ENCODE measurements around the gene CACHD1.
"Not testable (repeated sequence)": the region's sequence is repeated elsewhere in the genome, so short reads cannot be mapped to it uniquely, and the experiment has no call there.

CACHD1 gene

GRCh38 chr1:64715186-64715585, 245.3 kb downstream of the CACHD1 start:
- no peak for DNase-seq

- no peak for DNase-seq
Observed at GRCh38 chr1:64721135-64721534, 251.2 kb downstream of the CACHD1 start.

DNA sequence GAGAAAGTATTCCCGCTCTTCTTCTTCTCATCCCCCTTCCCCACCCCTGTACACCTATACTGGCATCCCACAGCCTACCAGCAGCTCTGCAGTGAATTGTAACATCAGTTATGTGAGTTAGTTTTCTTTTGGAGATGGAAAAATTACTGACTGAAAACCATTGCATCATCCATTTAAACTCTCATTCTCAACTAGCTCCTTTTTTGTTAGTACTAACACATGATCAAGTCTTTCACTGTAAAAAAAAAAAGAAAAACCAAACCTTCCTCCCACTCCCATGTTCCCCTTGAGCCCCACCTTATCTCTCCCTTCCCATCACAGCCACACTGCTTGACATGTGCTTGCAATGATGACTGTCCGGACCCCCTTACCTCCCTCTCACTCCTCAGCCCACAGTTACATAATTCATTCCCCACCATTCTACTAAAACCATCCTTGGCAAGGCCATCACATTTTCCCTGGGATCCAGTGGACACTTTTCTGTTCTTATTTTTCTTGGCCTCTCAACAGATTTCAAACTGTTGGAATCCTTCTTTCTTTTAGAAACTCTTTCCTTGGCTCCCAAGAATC, 251.7 kb downstream of the CACHD1 start:
- DNase-seq: no peak

DNA sequence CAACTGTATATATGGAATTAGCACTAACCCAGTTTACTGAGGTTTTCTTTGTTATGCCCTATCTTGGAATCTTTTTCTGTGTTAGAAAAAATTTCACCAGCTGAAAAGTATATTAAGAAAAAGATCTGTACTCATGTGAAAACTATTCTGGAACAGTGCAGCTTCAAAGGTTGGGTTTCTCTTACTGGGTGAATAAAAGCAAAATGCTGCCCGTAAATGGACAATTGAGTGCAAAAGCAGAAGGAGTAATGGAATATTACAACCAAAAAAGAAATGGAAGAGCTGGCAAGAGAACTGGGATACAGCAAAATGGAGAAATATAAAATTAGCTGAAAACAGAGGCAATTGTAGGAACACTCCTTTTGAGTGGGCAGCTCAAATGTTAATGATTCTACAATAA, 257.9 kb downstream of the CACHD1 start:
- DNase-seq: no peak

GRCh38 chr1:64733581-64734286, 263.8 kb downstream of the CACHD1 start:
- DNase-seq: no peak

DNA sequence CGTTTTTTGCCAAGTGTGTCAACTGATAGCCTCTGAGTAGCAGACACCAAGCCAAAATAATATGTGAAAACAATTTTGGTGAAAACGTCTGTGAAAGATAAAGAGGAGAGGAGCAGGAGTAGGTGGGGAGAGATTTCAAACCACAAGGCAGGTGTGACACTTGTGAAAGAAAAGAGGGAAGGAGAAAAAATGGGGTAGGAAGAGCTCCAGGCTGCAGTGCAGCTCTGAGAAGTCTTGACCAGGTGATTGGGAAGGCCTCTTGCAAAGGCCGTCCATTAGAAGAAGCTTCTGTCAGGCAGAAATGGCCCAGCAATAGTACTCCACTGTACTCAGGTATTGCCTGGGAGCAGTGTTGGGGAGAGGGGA, 264.3 kb downstream of the CACHD1 start:
- no peak for DNase-seq

GRCh38 chr1:64740687-64741086, 270.8 kb downstream of the CACHD1 start:
- DNase-seq: not testable (repeated sequence)
